Measurements from ENCODE around the gene DCTN5.
"Not testable (repeated sequence)": the region's sequence is repeated elsewhere in the genome, so short reads cannot be mapped to it uniquely, and the experiment has no call there.

Gene DCTN5

DNA sequence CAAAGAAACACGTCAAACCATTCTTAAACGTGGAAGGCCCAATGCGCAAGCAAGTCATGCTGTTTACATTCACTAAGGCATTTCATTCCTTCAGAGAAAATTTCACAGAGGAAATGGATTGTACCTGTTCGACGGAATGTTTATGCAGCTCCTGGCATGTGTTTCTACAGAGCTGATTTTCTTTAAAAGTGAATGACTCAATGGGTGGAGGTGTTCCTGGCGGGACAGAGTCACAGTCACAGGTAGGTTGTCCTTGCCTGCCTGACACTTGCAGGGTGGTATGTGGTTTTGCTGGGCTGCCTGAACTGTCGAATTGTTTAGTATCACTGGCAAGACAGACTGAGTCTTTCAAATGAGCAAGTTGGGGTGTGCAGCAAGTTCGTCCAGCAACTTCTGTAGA lies 11.8 kb upstream of the DCTN5 start:
- Histone ChIP-seq H3K27me3 (no peaks in the 10 kb centered on the region), H3K9me3 (no peaks in the 10 kb centered on the region), H3K36me3 (peaks cover 47% of the 10 kb centered on the region), H3K4me1 (no peaks in the 10 kb centered on the region), H3K4me3 (ENCODE audit: low read depth, low read length) (no peak overlapping the region)
- TF ChIP-seq, protein P1, sequence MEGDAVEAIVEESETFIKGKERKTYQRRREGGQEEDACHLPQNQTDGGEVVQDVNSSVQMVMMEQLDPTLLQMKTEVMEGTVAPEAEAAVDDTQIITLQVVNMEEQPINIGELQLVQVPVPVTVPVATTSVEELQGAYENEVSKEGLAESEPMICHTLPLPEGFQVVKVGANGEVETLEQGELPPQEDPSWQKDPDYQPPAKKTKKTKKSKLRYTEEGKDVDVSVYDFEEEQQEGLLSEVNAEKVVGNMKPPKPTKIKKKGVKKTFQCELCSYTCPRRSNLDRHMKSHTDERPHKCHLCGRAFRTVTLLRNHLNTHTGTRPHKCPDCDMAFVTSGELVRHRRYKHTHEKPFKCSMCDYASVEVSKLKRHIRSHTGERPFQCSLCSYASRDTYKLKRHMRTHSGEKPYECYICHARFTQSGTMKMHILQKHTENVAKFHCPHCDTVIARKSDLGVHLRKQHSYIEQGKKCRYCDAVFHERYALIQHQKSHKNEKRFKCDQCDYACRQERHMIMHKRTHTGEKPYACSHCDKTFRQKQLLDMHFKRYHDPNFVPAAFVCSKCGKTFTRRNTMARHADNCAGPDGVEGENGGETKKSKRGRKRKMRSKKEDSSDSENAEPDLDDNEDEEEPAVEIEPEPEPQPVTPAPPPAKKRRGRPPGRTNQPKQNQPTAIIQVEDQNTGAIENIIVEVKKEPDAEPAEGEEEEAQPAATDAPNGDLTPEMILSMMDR (IDR thresholded peaks at IDR 0.05; ENCODE audit: low read depth, low read length): no peak
- no peak for DNase-seq

DNA sequence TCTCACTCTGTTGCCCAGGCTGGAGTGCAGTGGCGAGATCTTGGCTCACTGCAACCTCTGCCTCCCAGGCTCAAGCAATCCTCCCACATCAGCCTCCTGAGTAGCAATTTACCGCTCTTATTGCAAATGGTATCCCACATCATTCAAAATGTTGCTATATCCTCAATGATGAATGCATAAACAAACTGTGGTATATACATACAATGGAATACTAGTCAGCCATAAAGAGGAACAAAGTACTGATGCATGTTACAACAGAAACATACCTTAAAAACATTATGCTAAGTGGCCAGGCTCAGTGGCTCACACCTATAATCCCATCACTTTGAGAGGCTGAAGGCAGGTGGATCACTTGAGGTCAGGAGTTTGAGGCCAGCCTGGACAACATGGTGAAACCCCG lies 9.4 kb upstream of the DCTN5 start:
- H3K36me3 ChIP-seq: peaks cover 42% of the 10 kb centered on the region

DNA sequence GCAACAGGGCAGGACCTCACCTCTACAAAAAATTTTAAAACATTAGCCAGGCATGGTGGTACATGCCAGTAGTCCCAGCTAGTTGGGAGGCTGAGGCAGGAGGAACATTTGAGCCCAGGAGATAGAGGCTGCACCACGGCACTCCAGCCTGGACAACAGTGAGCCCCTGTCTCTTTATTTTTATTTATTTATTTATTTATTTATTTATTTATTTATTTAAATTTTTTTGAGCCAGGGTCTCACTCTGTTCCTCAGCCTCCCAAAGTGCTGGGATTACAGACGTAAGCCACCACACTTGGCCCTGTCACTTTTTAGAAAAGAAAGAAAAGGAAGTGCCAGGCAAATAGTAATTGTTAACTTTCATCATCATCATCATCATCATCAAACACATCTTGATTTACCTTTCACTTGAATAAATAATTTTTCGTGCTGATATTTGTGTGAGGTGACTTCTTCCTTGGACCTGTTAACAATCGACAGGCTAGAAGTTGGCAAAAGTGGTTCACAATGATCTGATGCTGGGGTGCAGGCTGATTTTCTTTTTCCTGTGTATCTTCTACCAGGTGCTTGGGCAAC lies 6.7 kb upstream of the DCTN5 start:
- DNase-seq: no peak
- Histone ChIP-seq H3K27me3 (no peaks in the 10 kb centered on the region), H3K4me1 (no peaks in the 10 kb centered on the region), H3K9me3 (no peaks in the 10 kb centered on the region), H3K4me3 (ENCODE audit: low read depth, low read length) (no peak overlapping the region), H3K36me3 (peaks cover 31% of the 10 kb centered on the region)
- TF ChIP-seq, protein P1 (IDR thresholded peaks at IDR 0.05; ENCODE audit: low read depth, low read length): no peak

More for the DNA sequence above, 9.4 kb upstream of the DCTN5 start:
- not testable (repeated sequence) for H3K4me3 ChIP-seq (ENCODE audit: low read depth, low read length); H3K9me3 ChIP-seq; H3K27me3 ChIP-seq; H3K4me1 ChIP-seq; DNase-seq

DNA sequence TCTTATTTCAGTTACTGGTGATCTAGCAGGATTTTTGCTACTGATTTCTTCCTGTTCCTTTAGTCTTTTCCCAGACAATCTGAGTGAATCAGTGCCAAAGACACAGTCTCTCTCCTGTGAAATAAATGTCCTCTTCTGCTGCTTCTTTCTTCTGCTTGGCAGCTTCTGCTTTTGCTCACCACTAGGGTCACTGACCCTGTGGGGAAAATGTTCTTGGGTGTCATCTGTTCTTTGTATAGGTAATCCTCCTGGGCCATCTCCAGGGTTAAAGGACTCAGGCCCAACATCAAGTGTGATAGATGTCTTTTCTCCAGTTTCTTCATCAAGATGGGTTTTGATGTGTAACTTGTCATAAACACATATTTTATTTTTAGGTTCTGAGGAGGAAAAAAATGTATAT lies 5.3 kb upstream of the DCTN5 start:
- TF ChIP-seq, protein P1 (IDR thresholded peaks at IDR 0.05; ENCODE audit: low read depth, low read length): no peak
- Histone ChIP-seq H3K4me1 (no peaks in the 10 kb centered on the region), H3K9me3 (no peaks in the 10 kb centered on the region), H3K4me3 (ENCODE audit: low read depth, low read length) (no peak overlapping the region), H3K36me3 (peaks cover 23% of the 10 kb centered on the region), H3K27me3 (no peaks in the 10 kb centered on the region)
- DNase-seq: no peak

DNA sequence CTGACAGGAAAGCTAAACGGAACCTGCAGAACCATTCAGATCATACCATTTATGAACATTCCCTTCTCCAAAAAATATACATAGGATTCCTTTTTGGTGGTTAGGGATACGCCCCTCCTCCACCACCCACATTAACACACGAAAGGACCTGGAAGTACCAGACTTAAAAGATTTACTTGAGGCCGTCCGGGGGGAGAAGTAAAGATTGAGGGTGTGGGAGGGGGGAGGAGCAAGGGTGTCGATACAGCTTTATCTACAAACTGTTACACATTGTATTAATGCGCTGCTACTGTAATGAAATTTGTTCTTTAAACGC lies 693 bp upstream of the DCTN5 start:
- peak overlapping the region; percentile 100 for H3K4me3 ChIP-seq (ENCODE audit: low read depth, low read length)
- TF ChIP-seq, protein P1 (IDR thresholded peaks at IDR 0.05; ENCODE audit: low read depth, low read length): no peak
- DNase-seq: no peak
- H3K9me3 ChIP-seq: no peaks in the 10 kb centered on the region
- H3K27me3 ChIP-seq: no peaks in the 10 kb centered on the region
- no peaks in the 10 kb centered on the region for H3K4me1 ChIP-seq
- H3K36me3 ChIP-seq: peaks cover 17% of the 10 kb centered on the region

DNA sequence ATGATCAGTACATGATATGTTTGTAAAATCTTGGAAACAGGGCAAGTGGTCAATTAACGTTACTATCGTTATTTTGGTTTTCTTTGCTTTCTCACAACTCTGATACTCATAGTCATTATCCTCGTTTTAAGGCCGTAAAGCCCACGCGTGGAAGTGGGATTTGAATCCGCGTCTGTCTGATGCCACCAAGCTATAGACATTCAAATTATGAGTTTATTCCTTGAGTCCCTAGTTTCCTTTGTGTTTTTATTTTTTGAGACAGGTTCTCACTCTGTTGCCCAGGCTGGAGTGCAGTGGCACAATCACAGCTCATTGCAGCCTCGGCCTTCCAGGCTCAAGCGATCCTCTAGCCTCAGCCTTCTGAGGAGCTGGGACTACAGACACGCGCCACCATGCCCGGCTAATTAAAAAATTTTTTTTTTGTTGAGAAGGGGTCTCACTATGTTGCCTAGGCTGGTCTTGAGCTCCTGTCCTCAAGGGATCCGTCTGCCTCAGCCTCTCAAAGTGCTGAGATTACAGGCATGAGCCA lies 1.0 kb downstream of the DCTN5 start:
- Histone ChIP-seq H3K36me3 (peaks cover 20% of the 10 kb centered on the region), H3K9me3 (no peaks in the 10 kb centered on the region), H3K4me3 (ENCODE audit: low read depth, low read length) (peak overlapping the region; percentile 100), H3K27me3 (no peaks in the 10 kb centered on the region), H3K4me1 (no peaks in the 10 kb centered on the region)
- DNase-seq: no peak
- TF ChIP-seq, protein P1 (IDR thresholded peaks at IDR 0.05; ENCODE audit: low read depth, low read length): no peak
